Activated T-helper 1 cell treated with anti-CD3 and anti-CD28 coated beads, Interleukin-12 subunit alpha, Interleukin-12 subunit beta, Interleukin-2, Interleukin-4 antibody, amounts not matched to agents 30 ng/mL and 10 ng/mL and 1 ng/mL, durations not matched to agents 14 hours and 24 hours and 36 hours (primary cell): ENCODE results near the gene HBE1. TPM values are rescaled to one million over a fixed set of nuclear protein-coding genes. Genes with fewer than 3 reads are reported as not detected.

Source experiments
- DNase-seq: peaks from one replicate; pipeline ENCODE4 v3.0.0; 2021; ENCODE audit warnings: low spot score
- H3K27ac Mint-ChIP-seq: one replicate; pipeline ENCODE4 v1.8.0; 2021; ENCODE audit warnings: mild to moderate bottlenecking, mixed read lengths
- H3K27me3 Mint-ChIP-seq: one replicate; pipeline ENCODE4 v1.8.0; 2022; ENCODE audit warnings: mild to moderate bottlenecking, moderate library complexity, mixed read lengths; ENCODE audit not compliant: insufficient read depth
- H3K36me3 Mint-ChIP-seq: one replicate; pipeline ENCODE4 v1.8.0; 2021; ENCODE audit warnings: low read depth, mixed read lengths
- H3K4me1 Mint-ChIP-seq: one replicate; pipeline ENCODE4 v1.8.0; 2021; ENCODE audit warnings: low read depth, mixed read lengths
- H3K4me3 Mint-ChIP-seq: one replicate; pipeline ENCODE4 v1.8.0; 2021; ENCODE audit warnings: mild to moderate bottlenecking, moderate library complexity, mixed read lengths
- H3K9me3 Mint-ChIP-seq: one replicate; pipeline ENCODE4 v1.8.0; 2021; ENCODE audit warnings: mixed read lengths
- intact Hi-C: fragments of 100-400 bp; cut with micrococcal nuclease; formaldehyde crosslinking; loops from one replicate; pipeline ENCODE4 v1.15.1; 2024
- total RNA-seq: library from RNA; stranded (reverse); gene quantifications from 2 replicates; pipeline ENCODE4 v1.2.3, GENCODE V29; 2022

The HBE1 gene
- total RNA-seq, 1 donor from 2014 or later, result not detected

DNA sequence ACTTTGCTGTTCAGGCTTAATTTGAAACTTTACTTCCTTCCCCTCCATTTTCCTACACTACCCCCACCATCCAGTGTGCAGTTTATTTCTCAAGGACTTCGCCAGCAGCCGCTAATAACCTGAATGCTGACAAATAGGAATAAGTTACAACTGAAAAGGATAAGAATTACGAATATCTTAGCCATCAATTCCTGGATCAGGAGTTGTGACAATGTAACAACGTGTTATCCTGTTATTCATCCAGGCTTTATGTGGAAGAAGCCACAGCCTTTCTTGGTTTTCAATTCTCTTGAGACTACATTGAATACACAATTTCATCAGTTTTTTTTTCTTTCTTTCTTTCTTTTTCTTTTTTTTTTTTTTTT, 25.9 kb downstream of the HBE1 start:
- Mint-ChIP-seq H3K4me1 (no peaks in the 10 kb centered on the region), H3K27ac (no peak overlapping the region), H3K27me3 (peaks cover 2% of the 10 kb centered on the region), H3K9me3 (no peaks in the 10 kb centered on the region), H3K36me3 (no peaks in the 10 kb centered on the region), H3K4me3 (no peak overlapping the region)
- intact Hi-C loops, result no loop called here
- DNase-seq, result no peak

DNA sequence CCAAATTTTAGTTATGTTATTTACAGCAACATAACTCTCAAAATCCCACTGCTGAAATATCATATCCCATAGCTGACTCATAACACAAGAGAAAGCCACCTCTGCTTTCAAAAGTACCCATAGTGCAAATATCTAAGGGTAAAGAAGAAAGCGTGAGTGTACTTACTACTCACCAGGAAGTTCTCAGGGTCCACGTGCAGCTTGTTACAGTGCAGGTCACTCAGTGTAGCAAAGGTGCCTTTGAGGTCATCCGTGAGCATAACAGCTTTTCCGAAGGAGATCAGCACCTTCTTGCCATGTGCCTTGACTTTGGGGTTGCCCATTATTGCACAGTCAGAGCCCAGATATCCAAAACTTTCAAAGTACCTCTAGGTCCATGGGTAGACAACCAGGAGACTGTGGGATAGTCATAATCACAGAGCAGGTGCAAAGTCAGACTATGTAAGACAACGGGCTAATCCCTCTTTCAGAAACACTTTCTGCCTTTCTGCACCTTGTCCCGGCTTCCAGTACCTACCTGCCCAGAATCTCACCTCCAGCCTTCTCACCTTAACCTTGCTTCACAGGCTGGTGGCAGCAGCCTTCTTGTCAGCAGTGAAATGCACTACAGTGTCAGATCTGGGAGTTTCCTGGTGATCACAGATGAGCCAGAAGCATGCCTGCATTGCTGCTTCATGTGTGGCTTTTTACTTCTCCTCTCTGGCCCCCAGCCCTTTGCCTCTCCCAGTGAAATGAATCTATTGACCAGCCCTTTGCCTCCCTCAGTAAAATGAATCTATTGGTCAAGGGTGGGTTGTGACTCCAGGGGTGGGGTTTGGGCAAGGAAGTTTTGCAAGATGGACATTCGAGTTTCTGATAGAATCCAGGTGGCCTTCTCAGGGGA, 26.6 kb downstream of the HBE1 start:
- H3K27me3 Mint-ChIP-seq, result peaks cover 2% of the 10 kb centered on the region
- H3K4me3 Mint-ChIP-seq, result no peak overlapping the region
- H3K9me3 Mint-ChIP-seq, result no peaks in the 10 kb centered on the region
- no peak overlapping the region for H3K27ac Mint-ChIP-seq
- no peaks in the 10 kb centered on the region for H3K36me3 Mint-ChIP-seq
- no peaks in the 10 kb centered on the region for H3K4me1 Mint-ChIP-seq
- no peak for DNase-seq
- intact Hi-C loops, result no loop called here

DNA sequence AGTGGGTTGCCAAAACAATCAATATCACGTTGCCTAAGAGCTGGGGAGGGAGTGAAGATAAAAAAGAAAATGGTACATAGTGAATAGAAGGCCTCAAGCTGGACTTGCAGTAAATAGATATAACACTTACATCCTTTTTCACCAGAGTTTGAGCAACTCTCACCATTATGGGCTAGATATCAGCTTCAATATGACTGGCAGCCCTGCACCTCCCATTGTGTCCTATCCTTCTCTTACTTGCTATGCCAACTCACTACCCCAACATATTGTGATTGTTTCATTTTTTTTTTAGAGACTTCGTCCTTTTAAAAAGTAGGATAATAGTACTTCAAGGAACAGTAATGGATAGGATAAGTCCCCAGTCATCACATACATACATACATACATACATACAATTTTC, 27.5 kb downstream of the HBE1 start:
- H3K4me3 Mint-ChIP-seq, result no peak overlapping the region
- no peaks in the 10 kb centered on the region for H3K36me3 Mint-ChIP-seq
- no peaks in the 10 kb centered on the region for H3K9me3 Mint-ChIP-seq
- H3K4me1 Mint-ChIP-seq, result no peaks in the 10 kb centered on the region
- intact Hi-C loops, result no loop called here
- no peak overlapping the region for H3K27ac Mint-ChIP-seq
- no peak for DNase-seq
- peaks cover 2% of the 10 kb centered on the region for H3K27me3 Mint-ChIP-seq

DNA sequence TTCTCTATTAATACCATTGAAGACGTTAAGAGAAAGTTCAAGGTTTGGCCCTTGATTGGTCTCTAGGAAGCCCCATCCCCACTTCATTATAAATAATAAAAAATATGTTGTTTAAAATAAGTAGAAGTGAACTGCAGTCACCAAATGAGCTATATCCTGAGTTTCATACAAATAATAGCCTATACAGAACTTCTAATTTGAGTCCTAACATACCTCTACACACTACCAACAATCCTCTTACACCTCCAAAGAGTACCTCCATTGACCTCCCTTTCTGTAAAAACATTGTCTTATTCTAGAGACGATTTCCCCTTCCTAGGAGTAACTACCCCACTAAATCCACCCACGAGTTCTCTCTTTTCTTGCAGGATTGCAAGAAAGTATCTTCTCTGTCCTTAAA, 28.3 kb downstream of the HBE1 start:
- no peaks in the 10 kb centered on the region for H3K36me3 Mint-ChIP-seq
- no peak overlapping the region for H3K27ac Mint-ChIP-seq
- H3K9me3 Mint-ChIP-seq, result no peaks in the 10 kb centered on the region
- H3K27me3 Mint-ChIP-seq, result peaks cover 2% of the 10 kb centered on the region
- intact Hi-C loops, result no loop called here
- no peak for DNase-seq
- no peaks in the 10 kb centered on the region for H3K4me1 Mint-ChIP-seq
- H3K4me3 Mint-ChIP-seq, result no peak overlapping the region

DNA sequence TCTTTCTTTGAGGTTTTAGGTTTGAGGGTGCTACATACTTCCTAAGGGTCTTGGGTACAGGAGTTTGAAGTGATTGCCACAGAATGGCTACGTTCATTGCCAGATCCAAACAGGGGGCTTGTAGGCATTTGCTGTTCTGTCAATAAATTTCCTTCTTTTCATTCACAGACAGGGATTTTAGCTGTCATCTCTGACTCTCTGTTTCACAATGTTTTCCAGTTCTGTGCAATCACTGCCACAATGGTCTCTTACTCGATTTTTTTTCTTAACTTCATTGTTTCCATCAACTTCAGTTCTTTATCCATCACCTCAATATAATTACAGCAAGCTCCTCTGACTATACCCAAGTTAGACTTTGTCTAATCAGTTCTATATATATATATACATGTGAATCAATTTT, 29.3 kb downstream of the HBE1 start:
- peaks cover 1% of the 10 kb centered on the region for H3K27me3 Mint-ChIP-seq
- H3K9me3 Mint-ChIP-seq, result no peaks in the 10 kb centered on the region
- no peaks in the 10 kb centered on the region for H3K4me1 Mint-ChIP-seq
- no peak overlapping the region for H3K4me3 Mint-ChIP-seq
- no peaks in the 10 kb centered on the region for H3K36me3 Mint-ChIP-seq
- intact Hi-C loops, result no loop called here
- no peak overlapping the region for H3K27ac Mint-ChIP-seq
- no peak for DNase-seq

DNA sequence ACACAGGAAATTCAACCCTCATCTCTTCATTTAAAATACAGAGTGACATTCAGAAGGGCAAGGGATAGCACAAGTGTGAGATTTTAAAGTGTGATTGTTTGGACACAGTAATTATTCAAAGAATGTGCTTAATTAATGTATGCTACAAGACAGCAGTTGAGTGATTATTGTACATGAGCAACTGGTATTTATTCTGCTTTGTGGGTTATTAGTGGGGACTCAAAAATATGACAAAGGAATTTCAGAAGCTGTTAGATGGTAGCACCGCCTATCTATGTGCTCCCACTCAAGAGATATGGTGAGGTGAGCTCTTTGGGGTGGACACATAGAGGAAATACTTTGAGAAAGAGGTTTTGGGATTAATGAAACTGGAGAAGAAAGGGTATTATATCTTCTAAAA, 29.7 kb downstream of the HBE1 start:
- Mint-ChIP-seq H3K4me3 (no peak overlapping the region), H3K27me3 (no peaks in the 10 kb centered on the region), H3K9me3 (no peaks in the 10 kb centered on the region), H3K4me1 (no peaks in the 10 kb centered on the region), H3K27ac (no peak overlapping the region), H3K36me3 (no peaks in the 10 kb centered on the region)
- no peak for DNase-seq
- intact Hi-C loops, result no loop called here

DNA sequence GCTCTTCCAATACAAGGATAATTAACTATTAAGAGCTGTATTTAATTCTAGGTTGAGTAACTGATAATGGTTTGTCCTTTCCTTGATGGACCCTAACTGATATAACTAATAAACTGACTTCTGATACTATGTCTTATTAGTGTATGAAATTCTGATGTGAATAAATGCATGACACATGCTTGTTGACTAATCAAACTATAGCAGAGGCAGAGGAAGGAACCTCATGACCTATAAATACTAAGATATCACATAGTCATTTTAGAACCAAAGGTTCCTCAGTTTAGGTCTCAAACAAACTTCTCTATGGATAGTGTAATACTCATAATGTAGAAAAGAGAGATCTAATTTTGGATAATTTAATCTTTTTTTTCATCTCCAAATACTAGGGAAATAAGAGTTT, 30.7 kb downstream of the HBE1 start:
- DNase-seq, result no peak
- H3K4me3 Mint-ChIP-seq, result no peak overlapping the region
- H3K36me3 Mint-ChIP-seq, result no peaks in the 10 kb centered on the region
- H3K9me3 Mint-ChIP-seq, result no peaks in the 10 kb centered on the region
- no peak overlapping the region for H3K27ac Mint-ChIP-seq
- H3K27me3 Mint-ChIP-seq, result no peaks in the 10 kb centered on the region
- intact Hi-C loops, result no loop called here
- H3K4me1 Mint-ChIP-seq, result peaks cover 6% of the 10 kb centered on the region

DNA sequence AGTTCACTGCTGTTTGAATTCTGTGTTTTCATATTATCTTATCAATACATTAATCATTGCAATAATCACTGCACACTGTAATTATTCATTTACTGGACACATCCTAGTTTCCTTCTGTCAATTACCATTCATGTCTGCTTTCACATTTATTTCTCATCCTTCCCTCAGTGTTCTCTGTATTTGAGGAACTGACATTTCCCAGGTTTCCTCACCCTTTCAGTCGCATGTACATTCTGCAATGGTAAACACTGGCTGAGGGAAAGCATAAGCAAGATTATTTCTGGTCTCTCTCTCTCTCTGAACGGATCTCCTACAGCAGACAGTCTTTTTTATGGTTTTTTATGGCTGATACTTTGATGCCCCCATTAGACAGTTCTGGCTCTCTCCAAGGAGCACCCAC, 31.3 kb downstream of the HBE1 start:
- Mint-ChIP-seq H3K4me3 (no peak overlapping the region), H3K36me3 (no peaks in the 10 kb centered on the region), H3K27ac (no peak overlapping the region), H3K4me1 (peaks cover 8% of the 10 kb centered on the region), H3K9me3 (no peaks in the 10 kb centered on the region), H3K27me3 (no peaks in the 10 kb centered on the region)
- intact Hi-C loops, result no loop called here
- no peak for DNase-seq

DNA sequence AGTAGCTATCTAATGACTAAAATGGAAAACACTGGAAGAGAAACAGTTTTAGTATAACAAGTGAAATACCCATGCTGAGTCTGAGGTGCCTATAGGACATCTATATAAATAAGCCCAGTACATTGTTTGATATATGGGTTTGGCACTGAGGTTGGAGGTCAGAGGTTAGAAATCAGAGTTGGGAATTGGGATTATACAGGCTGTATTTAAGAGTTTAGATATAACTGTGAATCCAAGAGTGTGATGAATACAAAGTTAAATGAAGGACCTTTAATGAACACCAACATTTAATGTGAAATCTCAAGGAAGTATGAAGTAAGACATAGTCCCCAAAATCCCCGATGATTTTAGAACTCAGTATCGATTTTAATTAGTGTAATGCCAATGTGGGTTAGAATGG, 32.3 kb downstream of the HBE1 start:
- H3K27ac Mint-ChIP-seq, result no peak overlapping the region
- no peak overlapping the region for H3K4me3 Mint-ChIP-seq
- no peak for DNase-seq
- no peaks in the 10 kb centered on the region for H3K36me3 Mint-ChIP-seq
- intact Hi-C loops, result no loop called here
- H3K9me3 Mint-ChIP-seq, result no peaks in the 10 kb centered on the region
- peaks cover 8% of the 10 kb centered on the region for H3K4me1 Mint-ChIP-seq
- H3K27me3 Mint-ChIP-seq, result no peaks in the 10 kb centered on the region

DNA sequence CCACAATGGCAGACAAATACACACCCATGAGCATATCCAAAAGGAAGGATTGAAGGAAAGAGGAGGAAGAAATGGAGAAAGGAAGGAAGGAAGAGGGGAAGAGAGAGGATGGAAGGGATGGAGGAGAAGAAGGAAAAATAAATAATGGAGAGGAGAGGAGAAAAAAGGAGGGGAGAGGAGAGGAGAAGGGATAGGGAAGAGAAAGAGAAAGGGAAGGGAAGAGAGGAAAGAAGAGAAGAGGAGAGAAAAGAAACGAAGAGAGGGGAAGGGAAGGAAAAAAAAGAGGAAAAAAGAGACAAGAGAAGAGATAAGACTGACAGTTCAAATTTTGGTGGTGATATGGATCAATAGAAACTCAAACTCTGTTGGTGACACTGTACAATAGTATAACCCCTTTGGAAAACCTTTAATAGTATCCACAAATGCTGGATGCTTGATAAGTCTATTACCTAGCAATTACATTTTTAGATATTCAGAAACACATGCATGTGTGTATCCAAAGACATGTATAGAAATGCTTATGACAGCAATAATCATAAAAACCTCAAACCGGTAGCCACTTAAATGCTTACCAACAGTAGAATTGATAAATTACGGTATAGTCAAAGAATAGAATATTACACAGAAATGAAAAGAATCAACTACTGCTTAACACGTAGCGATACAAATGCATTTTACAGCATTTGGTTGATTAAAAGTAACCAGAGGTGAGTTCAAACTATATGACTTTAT, 34.2 kb downstream of the HBE1 start:
- Mint-ChIP-seq H3K36me3 (no peaks in the 10 kb centered on the region), H3K9me3 (no peaks in the 10 kb centered on the region), H3K27ac (no peak overlapping the region), H3K4me3 (no peak overlapping the region), H3K4me1 (peaks cover 8% of the 10 kb centered on the region), H3K27me3 (no peaks in the 10 kb centered on the region)
- no peak for DNase-seq
- intact Hi-C loops, result no loop called here

DNA sequence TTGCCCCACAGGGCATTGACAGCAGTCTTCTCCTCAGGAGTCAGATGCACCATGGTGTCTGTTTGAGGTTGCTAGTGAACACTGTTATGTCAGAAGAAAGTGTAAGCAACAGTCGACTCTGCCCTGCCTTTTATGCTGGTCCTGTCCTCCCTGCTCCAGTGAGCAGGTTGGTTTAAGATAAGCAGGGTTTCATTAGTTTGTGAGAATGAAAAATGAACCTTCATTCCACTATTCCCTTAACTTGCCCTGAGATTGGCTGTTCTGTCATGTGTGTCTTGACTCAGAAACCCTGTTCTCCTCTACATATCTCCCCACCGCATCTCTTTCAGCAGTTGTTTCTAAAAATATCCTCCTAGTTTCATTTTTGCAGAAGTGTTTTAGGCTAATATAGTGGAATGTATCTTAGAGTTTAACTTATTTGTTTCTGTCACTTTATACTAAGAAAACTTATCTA, 35.3 kb downstream of the HBE1 start, which contains the start of gene HBD:
HBD (minus strand) TSS at position 103 of the 454 bp plus-strand sequence; CDS start at position 53, 50 bp downstream.
- Mint-ChIP-seq H3K27me3 (no peaks in the 10 kb centered on the region), H3K4me3 (no peak within 1 kb of the TSS), H3K36me3 (no peaks in the 10 kb centered on the region), H3K27ac (no peak within 1 kb of the TSS), H3K4me1 (peaks cover 8% of the 10 kb centered on the region), H3K9me3 (no peaks in the 10 kb centered on the region)
- no peak for DNase-seq
- intact Hi-C loops, result no loop called here

DNA sequence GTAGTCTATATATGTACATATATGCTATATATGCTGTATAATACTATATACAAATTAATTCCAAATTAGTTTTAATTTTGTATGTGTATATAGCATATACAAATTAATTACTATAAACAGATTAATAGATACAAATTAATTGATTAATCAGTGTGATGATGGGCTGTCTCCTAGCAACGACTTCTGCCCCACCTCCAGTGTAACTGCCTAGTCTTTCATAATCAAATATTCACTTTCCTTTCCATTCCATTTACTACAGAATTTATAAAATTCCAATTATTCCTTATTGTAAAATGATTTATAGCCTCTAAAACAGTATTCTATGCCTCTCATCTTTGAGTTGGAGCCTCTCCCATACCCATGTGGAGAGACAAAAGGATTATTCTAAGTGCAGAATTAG, 36.4 kb downstream of the HBE1 start:
- Mint-ChIP-seq H3K4me3 (no peak overlapping the region), H3K27me3 (no peaks in the 10 kb centered on the region)

DNA sequence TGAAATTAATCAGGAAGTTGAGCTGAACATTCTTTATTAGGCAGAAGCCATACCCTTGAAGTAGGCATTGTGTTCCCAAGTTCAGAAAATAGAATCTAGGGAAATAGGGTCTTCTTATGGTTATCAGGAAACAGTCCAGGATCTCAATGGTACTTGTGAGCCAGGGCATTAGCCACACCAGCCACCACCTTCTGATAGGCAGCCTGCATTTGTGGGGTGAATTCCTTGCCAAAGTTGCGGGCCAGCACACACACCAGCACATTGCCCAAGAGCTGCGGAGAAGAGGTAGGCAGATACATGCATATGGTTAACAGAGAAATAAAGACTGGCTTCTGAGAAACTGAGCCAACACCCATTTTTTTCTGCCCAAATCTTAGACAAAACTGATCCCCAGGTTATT, 36.9 kb downstream of the HBE1 start:
- DNase-seq, result no peak
- intact Hi-C loops, result no loop called here
- H3K27me3 Mint-ChIP-seq, result no peaks in the 10 kb centered on the region
- peaks cover 8% of the 10 kb centered on the region for H3K4me1 Mint-ChIP-seq
- no peaks in the 10 kb centered on the region for H3K36me3 Mint-ChIP-seq
- H3K4me3 Mint-ChIP-seq, result no peak overlapping the region
- H3K9me3 Mint-ChIP-seq, result no peaks in the 10 kb centered on the region
- H3K27ac Mint-ChIP-seq, result no peak overlapping the region

More for the DNA sequence above, 36.4 kb downstream of the HBE1 start:
- intact Hi-C loops, result no loop called here
- Mint-ChIP-seq H3K36me3 (no peaks in the 10 kb centered on the region), H3K4me1 (peaks cover 8% of the 10 kb centered on the region), H3K9me3 (no peaks in the 10 kb centered on the region), H3K27ac (no peak overlapping the region)
- no peak for DNase-seq
